T-helper 9 cell (primary cell): Measurements from ENCODE around the gene ACKR3.

Experiments used
- DNase-seq: peaks from one replicate; pipeline ENCODE4 v3.0.0-alpha.2; 2020

Gene ACKR3

GRCh38 chr2:236550290-236550689 is 19.3 kb upstream of the ACKR3 start:
- DNase-seq: no peak

DNA sequence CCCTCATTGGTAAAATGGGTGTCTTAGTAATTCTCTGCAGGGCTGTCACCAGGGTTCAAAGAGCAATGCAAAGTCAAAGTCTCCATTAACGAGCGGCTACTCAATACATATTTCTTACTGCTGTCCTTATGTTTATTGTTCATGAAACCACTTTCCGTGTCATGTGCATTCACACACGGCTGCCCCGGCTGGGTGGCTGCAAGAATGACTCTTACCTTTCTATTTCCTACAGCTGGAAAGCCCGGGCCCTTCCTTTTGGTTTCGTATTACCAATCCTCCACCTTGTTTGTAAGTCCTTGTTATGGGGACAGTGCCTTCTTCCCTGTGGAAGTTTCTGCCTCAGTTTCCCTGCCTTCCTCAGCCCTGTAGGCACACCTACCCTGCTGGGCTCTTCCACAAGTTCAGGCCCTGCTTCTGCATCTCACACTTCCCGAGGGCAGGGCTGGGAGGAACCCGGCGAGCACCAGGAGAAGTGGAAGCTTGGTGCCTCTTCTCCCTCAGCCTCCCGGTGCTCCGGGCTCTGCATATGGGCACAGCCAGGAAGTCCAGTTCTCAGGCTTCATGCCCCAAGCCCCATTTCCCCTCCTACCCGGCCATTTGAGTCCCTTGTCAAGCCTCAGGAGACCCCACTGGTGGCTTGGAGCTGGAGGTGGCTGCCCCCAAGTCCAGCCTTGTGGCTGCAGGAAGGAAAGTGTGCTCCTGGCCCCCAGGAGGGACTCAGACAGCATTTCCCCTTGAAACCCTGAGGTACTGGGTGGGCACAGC is 18.7 kb upstream of the ACKR3 start:
- DNase-seq: no peak

- no peak for DNase-seq
Observed at GRCh38 chr2:236551471-236552211, 18.0 kb upstream of the ACKR3 start.

DNA sequence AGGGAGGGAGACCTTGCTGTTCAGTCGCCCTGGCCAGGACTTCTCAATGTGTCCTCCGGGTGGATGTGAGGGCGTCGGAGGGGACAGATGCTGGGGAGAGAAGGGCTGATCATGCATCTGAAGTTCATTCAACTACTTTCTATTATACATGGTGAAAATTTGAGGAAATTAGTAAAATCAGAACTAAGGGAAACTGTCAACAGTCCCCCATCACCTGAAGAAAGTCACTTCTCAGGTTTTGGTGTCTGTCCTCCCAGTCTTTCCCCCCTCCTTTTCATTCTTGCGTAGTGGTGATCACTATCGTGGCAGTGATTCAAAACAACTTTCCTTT is 17.4 kb upstream of the ACKR3 start:
- DNase-seq: no peak

GRCh38 chr2:236552581-236553363 is 16.9 kb upstream of the ACKR3 start:
- no peak for DNase-seq

- no peak for DNase-seq
Observed at GRCh38 chr2:236553522-236553921, 16.1 kb upstream of the ACKR3 start.

DNA sequence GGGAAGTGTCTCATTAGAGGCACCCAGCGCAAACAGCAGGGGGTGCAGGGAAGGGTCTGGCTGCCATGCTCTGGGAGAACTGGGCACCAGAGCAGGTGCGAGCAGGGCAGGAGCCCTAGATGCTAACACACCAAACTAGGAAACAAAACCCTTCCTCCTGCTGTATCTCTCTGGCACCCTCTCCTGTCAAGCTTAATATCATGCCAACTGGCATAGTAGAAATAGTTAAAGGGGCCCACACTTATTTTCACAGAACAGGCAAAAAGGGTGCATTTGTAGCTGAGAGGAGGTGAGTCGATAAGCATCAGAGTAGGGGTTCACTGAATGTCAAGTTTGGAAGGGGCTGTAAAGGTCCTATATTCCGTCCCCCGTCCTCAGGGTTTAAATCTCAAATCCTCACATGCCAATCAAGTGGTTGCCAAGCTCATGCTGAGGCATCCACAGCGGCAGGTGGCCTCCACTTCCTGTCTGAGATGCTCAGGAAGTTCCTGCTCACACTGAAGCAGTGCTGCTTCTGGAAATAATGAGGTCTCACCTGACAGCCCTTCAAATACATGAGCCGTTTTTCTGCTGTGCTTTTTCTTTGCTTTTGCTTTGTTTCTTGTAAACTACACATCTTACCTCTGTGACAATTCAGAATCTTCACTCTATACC is 14.9 kb upstream of the ACKR3 start:
- DNase-seq: no peak

DNA sequence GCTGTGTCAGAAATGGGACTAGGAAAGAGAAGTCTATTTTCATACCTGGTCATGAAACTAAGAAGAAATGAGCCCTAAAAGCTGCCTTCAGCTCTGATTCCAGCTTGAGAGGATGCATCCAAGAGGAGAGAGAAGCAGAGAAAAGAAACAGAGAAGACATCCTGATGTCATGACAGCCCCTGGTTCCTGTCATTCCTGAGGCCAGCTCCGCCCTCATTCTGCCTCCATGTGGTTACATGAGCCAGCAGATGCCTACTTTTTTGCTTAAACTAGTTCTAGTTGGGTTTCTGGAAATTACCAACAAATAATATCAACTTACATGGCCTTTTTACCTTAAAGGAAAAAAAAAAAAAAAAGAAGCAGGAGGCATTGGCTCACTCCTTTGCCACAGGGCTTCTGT is 14.1 kb upstream of the ACKR3 start:
- DNase-seq: no peak

DNA sequence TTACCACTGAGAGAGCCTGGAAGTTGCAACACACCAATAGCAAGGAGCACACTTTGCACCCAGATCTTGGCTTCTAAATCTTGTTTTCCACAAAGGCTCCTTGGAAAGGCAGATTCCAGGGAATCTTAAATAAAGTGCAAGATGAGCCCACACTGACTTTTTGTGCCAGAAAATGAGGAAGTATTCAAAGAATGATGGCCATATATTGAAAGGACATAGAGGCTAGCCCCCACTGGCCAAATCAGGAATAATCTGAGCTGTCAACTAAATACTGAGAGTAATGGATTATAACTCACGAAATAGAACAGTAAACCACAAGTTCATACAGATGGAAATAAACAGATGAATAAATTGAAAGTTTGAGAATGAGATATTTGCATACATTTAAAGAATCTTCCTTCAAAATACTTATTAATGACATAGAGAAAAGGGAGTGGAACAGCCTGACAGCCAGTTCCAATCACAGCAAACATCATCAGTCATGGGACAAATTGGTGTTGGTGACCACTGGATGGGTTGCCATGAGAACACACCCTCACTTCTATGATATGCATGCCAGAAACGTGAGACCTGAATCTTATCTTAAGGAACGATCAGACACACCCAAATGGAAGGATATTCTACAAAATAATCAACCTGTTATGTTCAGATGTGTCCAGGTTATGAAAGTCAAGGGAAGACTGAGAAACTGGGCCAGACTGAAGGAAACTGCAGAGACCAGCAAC is 12.2 kb upstream of the ACKR3 start:
- DNase-seq: no peak

- no peak for DNase-seq
Observed at GRCh38 chr2:236558036-236558435, 11.6 kb upstream of the ACKR3 start.

DNA sequence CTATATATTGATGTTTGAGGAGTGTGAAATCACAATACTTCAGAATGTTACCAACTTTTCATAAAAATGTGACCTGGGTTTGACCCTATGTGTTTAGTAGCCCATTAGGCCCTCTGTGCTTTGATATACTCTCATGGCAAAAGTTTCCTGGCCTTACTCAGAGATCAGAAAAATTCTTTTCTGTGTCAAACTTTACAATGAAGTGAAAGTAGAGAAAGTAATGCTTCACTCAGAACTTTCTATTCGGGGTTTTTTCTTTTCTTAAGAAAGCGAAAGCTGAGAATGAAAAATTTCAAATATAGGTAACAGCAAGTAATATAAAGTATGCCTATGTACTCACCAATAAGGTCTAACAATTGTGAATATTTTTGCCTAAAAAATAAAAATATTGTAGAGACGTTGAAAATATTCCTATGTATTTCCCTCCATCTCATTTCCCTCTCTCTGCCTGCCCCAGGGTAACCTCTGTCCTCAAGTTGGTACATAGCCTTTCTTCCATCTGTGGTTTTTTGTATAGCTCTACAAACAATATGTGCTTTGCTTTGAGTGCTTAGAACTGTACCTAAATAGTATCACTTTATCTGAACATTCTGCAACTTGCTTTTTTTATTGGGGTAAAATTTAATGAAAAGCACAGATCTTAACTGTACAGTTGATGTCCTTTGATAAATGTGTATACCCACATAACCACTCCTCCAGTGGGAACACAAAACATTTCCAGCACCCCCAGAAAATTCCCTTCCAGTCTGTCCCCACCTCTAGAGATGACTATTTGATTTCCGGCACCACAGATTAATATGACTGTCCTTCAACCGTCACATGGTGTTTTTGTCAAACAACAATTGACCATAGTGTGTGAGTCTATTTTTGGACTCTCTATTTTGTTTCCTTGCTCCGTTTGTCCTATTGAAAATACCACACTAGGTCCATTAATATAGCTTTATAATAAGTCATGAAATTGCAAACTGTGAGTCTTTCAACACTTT is 10.3 kb upstream of the ACKR3 start:
- no peak for DNase-seq

GRCh38 chr2:236561874-236562273 is 7.8 kb upstream of the ACKR3 start:
- DNase-seq: no peak

DNA sequence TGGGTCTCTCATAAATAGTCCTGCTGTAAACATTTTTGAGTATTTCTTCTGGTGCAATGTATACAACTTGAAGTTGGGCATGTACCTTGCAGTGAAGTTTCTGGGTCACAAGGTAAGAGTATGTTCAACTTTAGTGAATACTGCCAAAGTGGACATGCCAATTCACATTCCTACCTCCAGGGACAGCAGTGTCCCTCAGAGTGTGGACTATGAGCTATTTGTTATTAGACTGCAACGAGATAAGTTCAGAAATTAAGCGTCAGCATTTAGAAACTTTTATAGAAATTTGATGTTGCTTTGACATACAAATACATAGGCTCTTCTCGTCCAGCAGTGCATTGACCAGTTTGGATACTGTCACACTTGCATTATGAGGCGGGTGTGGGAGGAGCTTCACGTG is 7.2 kb upstream of the ACKR3 start:
- no peak for DNase-seq

DNA sequence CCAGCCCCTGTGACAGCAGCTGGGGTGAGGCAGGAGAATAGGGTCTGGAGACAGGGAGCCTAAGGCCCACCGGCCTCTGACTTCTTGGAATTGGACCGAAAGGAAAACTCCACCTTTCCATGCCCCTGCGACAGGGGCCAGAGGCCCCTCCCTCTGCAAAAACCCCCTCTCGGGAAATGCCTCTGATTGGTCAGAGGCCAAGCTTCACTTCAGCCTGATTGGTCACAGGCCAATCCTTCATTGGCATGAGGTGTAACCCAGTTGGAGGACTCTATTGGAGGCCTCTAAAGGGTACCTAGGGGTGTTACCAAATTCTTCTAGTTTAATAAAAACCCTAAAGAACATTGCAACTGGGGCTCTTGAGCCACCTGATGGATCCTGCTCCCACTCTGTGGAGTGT is 5.7 kb upstream of the ACKR3 start:
- no peak for DNase-seq

DNA sequence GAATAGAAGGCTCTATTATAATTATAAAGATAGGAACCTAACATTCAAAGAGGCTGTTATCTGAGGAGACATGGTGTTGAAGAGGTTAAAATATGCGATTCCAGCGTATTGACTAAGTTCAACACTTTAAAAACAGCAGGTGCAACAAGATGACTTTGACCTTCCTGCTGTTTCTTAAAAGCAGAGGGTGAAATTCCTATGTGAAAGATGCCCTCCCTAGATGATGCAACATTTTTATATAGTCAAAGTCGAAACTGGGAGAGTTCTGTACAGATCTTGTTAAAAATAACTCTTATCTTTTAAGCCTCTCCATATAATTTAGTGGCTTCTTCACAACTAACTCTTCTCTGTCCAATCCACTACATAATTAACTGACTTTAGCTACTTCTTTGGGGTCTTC is 4.4 kb upstream of the ACKR3 start:
- DNase-seq: no peak

- DNase-seq: no peak
Observed at GRCh38 chr2:236565879-236566402, 3.7 kb upstream of the ACKR3 start.

DNA sequence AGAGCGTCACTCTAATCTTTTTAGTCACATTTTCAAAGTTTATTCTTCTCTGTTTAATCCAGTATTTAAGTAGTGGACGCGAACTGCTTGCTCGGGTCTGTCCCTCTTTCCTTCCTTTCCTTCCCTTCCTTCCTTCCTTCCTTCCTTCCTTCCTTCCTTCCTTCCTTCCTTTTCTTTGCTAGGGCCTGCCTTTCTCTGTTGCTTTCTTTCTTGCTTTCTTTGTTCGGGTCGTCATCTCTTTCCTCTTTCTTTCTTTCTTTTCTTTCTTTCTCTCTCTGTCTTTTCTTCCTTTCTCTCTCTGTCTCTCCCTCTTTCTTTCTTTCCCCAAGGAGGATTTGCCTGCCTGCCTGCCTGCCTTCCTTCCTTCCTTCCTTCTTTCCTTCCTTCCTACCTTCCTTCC is 3.0 kb upstream of the ACKR3 start:
- no peak for DNase-seq

DNA sequence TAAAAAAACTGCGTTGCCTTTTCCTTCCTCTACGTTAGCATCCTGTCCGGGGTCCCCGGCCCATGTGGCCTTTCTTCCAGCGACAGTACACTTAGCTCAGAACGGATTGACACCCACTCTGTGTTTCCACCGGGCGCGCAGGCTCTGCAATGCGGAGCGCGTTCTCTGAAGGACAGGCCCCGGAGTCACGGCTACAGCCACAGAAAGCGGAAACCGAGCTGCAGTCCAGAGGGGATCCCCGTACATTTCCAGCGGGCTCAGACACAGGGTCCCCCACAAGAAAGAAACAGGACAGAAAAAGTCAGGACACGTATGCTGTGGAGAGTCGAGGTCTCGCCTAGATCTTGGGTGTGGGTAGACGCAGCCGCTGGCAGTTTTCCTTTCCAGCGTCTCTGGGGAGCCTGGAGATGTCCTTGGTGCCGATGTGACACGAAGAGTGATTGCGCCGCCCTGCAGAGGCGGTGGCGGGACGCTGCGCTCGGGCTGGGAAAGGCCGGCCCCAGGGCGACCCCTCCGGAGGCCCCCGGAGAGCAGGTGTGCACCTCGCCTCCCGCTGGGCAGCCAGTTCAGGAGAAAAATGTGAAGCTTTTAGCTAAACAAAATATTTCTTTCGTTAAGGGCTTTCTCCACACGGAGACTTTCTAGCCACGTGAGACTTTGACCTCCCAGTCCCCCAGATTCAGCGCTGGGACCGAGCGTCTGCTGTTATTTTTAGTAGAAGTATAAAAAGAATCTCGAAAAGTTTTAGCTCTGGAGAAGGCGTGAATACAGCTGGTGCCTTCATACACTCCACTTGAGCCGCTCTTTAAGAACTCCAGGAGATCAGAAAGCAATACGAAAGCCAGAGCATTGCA is 1.3 kb upstream of the ACKR3 start:
- no peak for DNase-seq

DNA sequence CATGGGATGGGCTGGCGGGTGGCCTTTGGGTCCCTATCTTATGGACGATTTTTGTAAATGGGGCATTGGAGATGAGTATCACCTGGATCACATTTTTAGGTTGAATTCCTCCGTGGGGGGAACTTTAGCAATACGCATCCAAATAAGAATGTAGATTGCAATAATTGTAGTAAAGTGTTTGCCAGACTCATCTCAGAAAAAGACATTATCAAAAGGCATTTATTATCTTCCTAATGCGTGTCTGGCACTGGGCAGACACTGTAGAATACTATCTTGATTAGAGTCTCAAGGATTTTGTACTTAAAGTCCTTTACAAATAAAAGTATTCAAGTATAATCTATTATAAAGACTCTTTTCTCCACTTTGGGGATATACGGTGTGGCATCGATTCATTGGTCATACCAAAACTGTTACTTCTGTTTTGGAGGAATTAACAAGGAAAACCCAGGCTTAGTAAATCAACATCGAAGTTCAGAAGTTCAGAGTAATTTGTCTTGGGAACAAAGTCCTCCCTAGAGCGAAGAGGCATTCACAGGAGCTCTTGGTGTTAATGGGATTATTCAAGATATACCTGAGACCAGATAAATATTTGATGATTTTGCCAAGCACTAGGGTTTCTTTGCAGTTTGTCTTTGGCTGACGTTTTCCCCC is 578 bp upstream of the ACKR3 start:
- no peak for DNase-seq
